HCT116 (cell line): ENCODE data around the gene TEX101. TPM values are rescaled to one million over a fixed set of nuclear protein-coding genes. Genes with fewer than 3 reads are reported as not detected.

Experiments
- ATAC-seq: fragments of 200-7000 bp; cut with Tn5 transposase; 2 replicates; pipeline ENCODE4 v1.9.1; 2020; ENCODE audit warnings: mild to moderate bottlenecking, moderate library complexity
- BruUV-seq: library from RNA; stranded (reverse); fragments of 400-500 nt; replicated peaks from 2 replicates; lab custom pipeline; 2021; lab: Mats Ljungman, UMichigan
- CTCF ChIA-PET: fragments of 300-600 bp; sonication (Branson Sonifier 250); formaldehyde crosslinking; loops from one replicate; lab custom pipeline; 2021; ENCODE audit warnings: antibody characterized with exemption; lab: Charles Lee
- POLR2A ChIA-PET: fragments of 300-600, 350-600 bp; sonication (Branson Sonifier 250); formaldehyde crosslinking; loops from one replicate; lab custom pipeline; 2021; ENCODE audit warnings: antibody characterized with exemption; lab: Charles Lee
- RAD21 ChIA-PET, 2 experiments: fragments of 300-600 bp; sonication (Branson Sonifier 250); formaldehyde crosslinking; loops; one replicate each; lab custom pipeline; 2023; ENCODE audit warnings: low total read pairs in 2 of 2; ENCODE audit not compliant: uncharacterized antibody in 2 of 2, unreplicated experiment in 2 of 2, low non-redundant PET in 1 of 2; lab: Charles Lee
- DNase-seq: peaks from one replicate; pipeline ENCODE4 v3.0.0-alpha.2; 2010; ENCODE audit warnings: low read depth, low spot score
- H2AFZ ChIP-seq: fragments of 200-600 bp; shearing (Covaris generic), sonication (generic); 2 replicates; pipeline ENCODE4 v1.6.1; 2017; ENCODE audit warnings: low read depth, mixed run types, mixed read lengths, antibody characterized with exemption, low read length; ENCODE audit not compliant: poor library complexity, severe bottlenecking
- H3K27ac ChIP-seq: 2 replicates; pipeline ENCODE4 v1.5.1; 2012; ENCODE audit warnings: low read depth, low read length
- H3K27me3 ChIP-seq: fragments of 200-600 bp; sonication (generic); 2 replicates; pipeline ENCODE4 v1.6.1; 2016; ENCODE audit warnings: mixed run types, low read length, mixed read lengths; ENCODE audit not compliant: insufficient read depth
- H3K36me3 ChIP-seq, 2 experiments: fragments of 200-500 bp in 1 of 2; fragments of 200-600 bp in 1 of 2; sonication (Bioruptor generic) in 1 of 2; sonication (generic) in 1 of 2; 2 replicates each; pipeline versions ENCODE4 v1.5.1 to v1.6.1; 2014 to 2016; ENCODE audit warnings: low read length in 2 of 2, inconsistent platforms in 1 of 2, mixed read lengths in 1 of 2, mixed run types in 1 of 2; ENCODE audit not compliant: insufficient read depth in 2 of 2, control insufficient read depth in 1 of 2
- H3K4me1 ChIP-seq, 2 experiments: fragments of 200-600 bp in 1 of 2; sonication (generic) in 1 of 2; 2 replicates each; pipeline versions ENCODE4 v1.5.1 to v1.6.1; 2012 to 2017; ENCODE audit warnings: low read length in 2 of 2, inconsistent platforms in 1 of 2, mild to moderate bottlenecking in 1 of 2, mixed read lengths in 1 of 2, mixed run types in 1 of 2, moderate library complexity in 1 of 2; ENCODE audit not compliant: insufficient read depth in 2 of 2, control insufficient read depth in 1 of 2
- H3K4me2 ChIP-seq: fragments of 200-600 bp; sonication (generic); 2 replicates; pipeline ENCODE4 v1.6.1; 2017; ENCODE audit warnings: mixed run types, low read length, mixed read lengths
- H3K4me3 ChIP-seq, 2 experiments: fragments of 200-600 bp in 1 of 2; sonication (generic) in 1 of 2; replicated peaks in 1 of 2; 2 replicates each; pipeline ENCODE4 v1.5.1; 2011 to 2016; ENCODE audit warnings: low read length in 2 of 2, control low read depth in 1 of 2, low read depth in 1 of 2, mild to moderate bottlenecking in 1 of 2, mixed read lengths in 1 of 2, mixed run types in 1 of 2
- H3K79me2 ChIP-seq: fragments of 200-600 bp; sonication (generic); 2 replicates; pipeline ENCODE4 v1.6.1; 2017; ENCODE audit warnings: mild to moderate bottlenecking, mixed run types, low read length, moderate library complexity, mixed read lengths; ENCODE audit not compliant: insufficient read depth
- H3K9ac ChIP-seq: fragments of 200-600 bp; sonication (generic); 2 replicates; pipeline ENCODE4 v1.6.1; 2016; ENCODE audit warnings: low read length, mixed read lengths
- H3K9me2 ChIP-seq: fragments of 200-600 bp; sonication (generic), shearing (Covaris generic); 2 replicates; pipeline ENCODE4 v1.6.1; 2017; ENCODE audit warnings: mixed run types, mild to moderate bottlenecking, moderate library complexity; ENCODE audit not compliant: insufficient read depth
- H3K9me3 ChIP-seq, 2 experiments: fragments of 200-500 bp in 1 of 2; fragments of 200-600 bp in 1 of 2; sonication (Bioruptor generic) in 1 of 2; sonication (generic) in 1 of 2; 2 replicates each; pipeline ENCODE4 v1.6.1; 2014 to 2017; ENCODE audit warnings: low read length in 2 of 2, mixed read lengths in 2 of 2, inconsistent platforms in 1 of 2, low read depth in 1 of 2, mild to moderate bottlenecking in 1 of 2, mixed run types in 1 of 2, moderate library complexity in 1 of 2; ENCODE audit not compliant: control insufficient read depth in 1 of 2, insufficient read depth in 1 of 2
- H4K20me1 ChIP-seq: fragments of 200-600 bp; sonication (generic), shearing (Covaris generic); 2 replicates; pipeline ENCODE4 v1.6.1; 2017; ENCODE audit warnings: mixed run types, mild to moderate bottlenecking, moderate library complexity; ENCODE audit not compliant: insufficient read depth
- CBX3 ChIP-seq: IDR thresholded peaks from 2 replicates; pipeline ENCODE4 v1.6.1; 2012; ENCODE audit warnings: low read depth
- CEBPB ChIP-seq: IDR thresholded peaks from 2 replicates; pipeline ENCODE4 v1.6.1; 2012; ENCODE audit warnings: low read depth
- EGR1 ChIP-seq: IDR thresholded peaks from 2 replicates; pipeline ENCODE4 v1.6.1; 2012; ENCODE audit warnings: low read depth
- RAD21 ChIP-seq: IDR thresholded peaks from 2 replicates; pipeline ENCODE4 v1.6.1; 2012; ENCODE audit warnings: low read depth, mild to moderate bottlenecking
- SRF ChIP-seq: IDR thresholded peaks from 2 replicates; pipeline ENCODE4 v1.6.1; 2012; ENCODE audit warnings: low read depth
- ZBTB33 ChIP-seq: IDR thresholded peaks from 2 replicates; pipeline ENCODE4 v1.6.1; 2011; ENCODE audit warnings: mild to moderate bottlenecking, low read length, moderate library complexity; ENCODE audit not compliant: insufficient replicate concordance; ENCODE audit errors: extremely low read depth
- ZNF274 ChIP-seq: fragments of 200-500 bp; sonication (Bioruptor generic); IDR thresholded peaks from 2 replicates; pipeline ENCODE4 v1.6.1; 2014; ENCODE audit warnings: mild to moderate bottlenecking, low read depth, low read length, inconsistent platforms
- intact Hi-C: fragments of 100-400 bp; cut with micrococcal nuclease; formaldehyde crosslinking; loops from 2 replicates; pipeline ENCODE4 v1.10.0; 2022
- total RNA-seq: library from RNA; stranded (reverse); gene quantifications from one replicate; pipeline ENCODE4 v1.2.1, GENCODE V29; 2021; ENCODE audit not compliant: unreplicated experiment

Gene TEX101
- total RNA-seq, 1 experiment from 2014 or later: not detected

GRCh38 chr19:43467276-43467675 is 52.6 kb downstream of the TEX101 start:
- H2AFZ ChIP-seq: peak overlapping the region; percentile 63
- BruUV-seq: no TSS peak
- no peaks in the 10 kb centered on the region for H3K9me2 ChIP-seq
- H3K27ac ChIP-seq: no peak overlapping the region
- H3K4me1 ChIP-seq: peaks cover 22 to 62% of the 10 kb centered on the region in 2 experiments
- ChIA-PET RAD21 (interaction anchor here in 1 of 2 experiments (0.6 kb wide), 1 partner anchor 20 kb away, joined by 3 read pairs; no protein-coding TSS in a partner anchor), CTCF (no interaction called here), POLR2A (interaction anchor here (0.7 kb wide), 1 partner anchor 203 kb away, joined by 3 read pairs; no protein-coding TSS in a partner anchor)
- H4K20me1 ChIP-seq: no peaks in the 10 kb centered on the region
- no peak for TF ChIP-seq ZBTB33
- TF ChIP-seq RAD21: no peak
- TF ChIP-seq EGR1: no peak
- TF ChIP-seq SRF: no peak
- H3K36me3 ChIP-seq: no peaks in the 10 kb centered on the region
- H3K27me3 ChIP-seq: no peaks in the 10 kb centered on the region
- DNase-seq (no peak), ATAC-seq (no peak)
- peak overlapping the region; percentile 43 for H3K4me2 ChIP-seq
- intact Hi-C loops: no loop called here
- H3K4me3 ChIP-seq: no peak overlapping the region
- no peaks in the 10 kb centered on the region for H3K9me3 ChIP-seq
- no peak overlapping the region for H3K9ac ChIP-seq
- H3K79me2 ChIP-seq: no peaks in the 10 kb centered on the region

- Histone ChIP-seq H3K27me3 (no peaks in the 10 kb centered on the region), H2AFZ (peak overlapping the region; percentile 63), H3K79me2 (no peaks in the 10 kb centered on the region), H3K9ac (no peak overlapping the region), H3K9me3 (no peaks in the 10 kb centered on the region), H3K4me1 (peaks cover 21 to 60% of the 10 kb centered on the region in 2 experiments), H4K20me1 (no peaks in the 10 kb centered on the region), H3K9me2 (no peaks in the 10 kb centered on the region), H3K36me3 (no peaks in the 10 kb centered on the region), H3K27ac (no peak overlapping the region), H3K4me2 (peak overlapping the region; percentile 43), H3K4me3 (no peak overlapping the region)
- CTCF ChIA-PET: no interaction called here
- DNase-seq: no peak
- RAD21 ChIA-PET: interaction anchor here in 1 of 2 experiments (0.6 kb wide), 1 partner anchor 19 kb away, joined by 3 read pairs; no protein-coding TSS in a partner anchor
- no peak for ATAC-seq
- BruUV-seq: no TSS peak
- POLR2A ChIA-PET: interaction anchor here (0.7 kb wide), 1 partner anchor 204 kb away, joined by 3 read pairs; no protein-coding TSS in a partner anchor
- TF ChIP-seq ZNF274 (no peak), CBX3 (no peak), CEBPB (0 out of 2 replicates have a peak, but pooled peaks have one; percentile 18)
- intact Hi-C loops: no loop called here
Observed at GRCh38 chr19:43467730-43468129, 53.0 kb downstream of the TEX101 start.

Other genes starting within 250 kb of the TEX101 start
- gene PSG5, start 228.4 kb upstream of the TEX101 start, total RNA-seq: not detected
- gene PSG4, start 209.3 kb upstream of the TEX101 start, total RNA-seq: not detected
- gene PSG9, start 145.4 kb upstream of the TEX101 start, total RNA-seq: not detected
- gene CD177, start 61.2 kb upstream of the TEX101 start, total RNA-seq: not detected
- 3.6 TPM for gene LYPD3, start 50.7 kb downstream of the TEX101 start, total RNA-seq
- 15.5 TPM for gene PHLDB3, start 89.9 kb downstream of the TEX101 start, total RNA-seq
- 64.3 TPM for gene ETHE1, start 112.3 kb downstream of the TEX101 start, total RNA-seq
- 1.9 TPM for gene ZNF575, start 118.3 kb downstream of the TEX101 start, total RNA-seq
- 37.4 TPM for gene XRCC1, start 160.6 kb downstream of the TEX101 start, total RNA-seq
- gene PINLYP, start 160.9 kb downstream of the TEX101 start, total RNA-seq: 0.17 TPM
- gene IRGQ, start 181.2 kb downstream of the TEX101 start, total RNA-seq: 14.6 TPM
- gene ZNF576, start 181.7 kb downstream of the TEX101 start, total RNA-seq: 11.2 TPM
- not detected for gene SRRM5, start 197.2 kb downstream of the TEX101 start, total RNA-seq
- 39.6 TPM for gene ZNF428, start 204.7 kb downstream of the TEX101 start, total RNA-seq
- gene CADM4, start 225.0 kb downstream of the TEX101 start, total RNA-seq: 28.7 TPM